WTC11 (cell line): Measurements from ENCODE around the gene MIER2. TPM values are rescaled to one million over a fixed set of nuclear protein-coding genes. Genes with fewer than 3 reads are reported as not detected.

ENCODE experiments used
- ATAC-seq: fragments of 200-7000 bp; cut with Tn5 transposase; 2 replicates; pipeline ENCODE4 v1.10.0; 2021; ENCODE audit warnings: mild to moderate bottlenecking, moderate library complexity
- CTCF ChIA-PET: fragments of 300-600 bp; sonication (Branson Sonifier 250); formaldehyde crosslinking; loops from one replicate; lab custom pipeline; 2021; ENCODE audit warnings: antibody characterized with exemption; lab: Charles Lee
- POLR2A ChIA-PET: fragments of 350-600 bp; sonication (Branson Sonifier 250); formaldehyde crosslinking; loops from one replicate; lab custom pipeline; 2021; ENCODE audit warnings: antibody characterized with exemption; lab: Charles Lee
- DNase-seq: peaks from one replicate; pipeline ENCODE4 v3.0.0; 2021; ENCODE audit warnings: low spot score
- H3K27ac Mint-ChIP-seq: 2 replicates; pipeline ENCODE4 v1.8.0; 2021; ENCODE audit warnings: mixed read lengths
- H3K27me3 Mint-ChIP-seq: 2 replicates; pipeline ENCODE4 v1.8.0; 2021; ENCODE audit warnings: low read depth, mild to moderate bottlenecking, moderate library complexity, mixed read lengths
- H3K36me3 Mint-ChIP-seq: 2 replicates; pipeline ENCODE4 v1.8.0; 2021; ENCODE audit warnings: mixed read lengths
- H3K4me1 Mint-ChIP-seq: 2 replicates; pipeline ENCODE4 v1.8.0; 2022; ENCODE audit warnings: mixed read lengths
- H3K4me3 Mint-ChIP-seq: 2 replicates; pipeline ENCODE4 v1.8.0; 2021; ENCODE audit warnings: mild to moderate bottlenecking, moderate library complexity, mixed read lengths
- H3K9me3 Mint-ChIP-seq: 2 replicates; pipeline ENCODE4 v1.8.0; 2021; ENCODE audit warnings: mixed read lengths
- ELF4 ChIP-seq: sonication (generic); formaldehyde crosslinking; IDR thresholded peaks from 2 replicates; pipeline ENCODE4 v1.8.1; 2022; ENCODE audit warnings: low read depth, mild to moderate bottlenecking, moderate library complexity, missing genetic modification reagents
- ESRRA ChIP-seq: sonication (generic); formaldehyde crosslinking; IDR thresholded peaks from 2 replicates; pipeline ENCODE4 v1.8.1; 2022; ENCODE audit warnings: mild to moderate bottlenecking, missing genetic modification reagents, borderline replicate concordance
- FOXP4 ChIP-seq: sonication (generic); formaldehyde crosslinking; IDR thresholded peaks from 2 replicates; pipeline ENCODE4 v1.8.0; 2022; ENCODE audit warnings: mild to moderate bottlenecking, missing genetic modification reagents
- GABPB1 ChIP-seq: sonication (generic); formaldehyde crosslinking; IDR thresholded peaks from 2 replicates; pipeline ENCODE4 v1.8.1; 2023; ENCODE audit warnings: mild to moderate bottlenecking, missing genetic modification reagents
- GRHL2 ChIP-seq: fragments of 250-450 bp; sonication (Bioruptor Pico); IDR thresholded peaks from 2 replicates; pipeline ENCODE4 v1.8.0; 2022; ENCODE audit warnings: mild to moderate bottlenecking, moderate library complexity; ENCODE audit not compliant: insufficient replicate concordance, severe bottlenecking
- JUN ChIP-seq: sonication (generic); formaldehyde crosslinking; IDR thresholded peaks from 2 replicates; pipeline ENCODE4 v1.8.0; 2023; ENCODE audit warnings: mild to moderate bottlenecking, missing genetic modification reagents
- MXD4 ChIP-seq: fragments of 250-450 bp; sonication (Bioruptor Pico); IDR thresholded peaks from 2 replicates; pipeline ENCODE4 v1.8.0; 2021; ENCODE audit warnings: mild to moderate bottlenecking, moderate library complexity, borderline replicate concordance
- MYBL2 ChIP-seq: sonication (generic); formaldehyde crosslinking; IDR thresholded peaks from 2 replicates; pipeline ENCODE4 v1.8.1; 2023; ENCODE audit warnings: mild to moderate bottlenecking, moderate library complexity, missing genetic modification reagents
- SMAD3 ChIP-seq: sonication (generic); formaldehyde crosslinking; IDR thresholded peaks from 2 replicates; pipeline ENCODE4 v1.8.0; 2022; ENCODE audit warnings: missing genetic modification reagents, mild to moderate bottlenecking, borderline replicate concordance
- SMAD4 ChIP-seq: sonication (generic); formaldehyde crosslinking; IDR thresholded peaks from 2 replicates; pipeline ENCODE4 v1.8.0; 2022; ENCODE audit warnings: mild to moderate bottlenecking, missing genetic modification reagents
- SP1 ChIP-seq: sonication (generic); formaldehyde crosslinking; conservative IDR thresholded peaks from 2 replicates; pipeline ENCODE4 v1.8.1; 2022; ENCODE audit warnings: missing genetic modification reagents
- STAT6 ChIP-seq: sonication (generic); formaldehyde crosslinking; conservative IDR thresholded peaks from 2 replicates; pipeline ENCODE4 v1.8.1; 2023; ENCODE audit warnings: mild to moderate bottlenecking, low read depth, missing genetic modification reagents, moderate library complexity
- TEAD1 ChIP-seq: sonication (generic); formaldehyde crosslinking; IDR thresholded peaks from 2 replicates; pipeline ENCODE4 v1.8.0; 2022; ENCODE audit warnings: mild to moderate bottlenecking, missing genetic modification reagents
- ZNF423 ChIP-seq: fragments of 250-450 bp; sonication (Bioruptor Pico); IDR thresholded peaks from 2 replicates; pipeline ENCODE4 v2.1.2; 2022; ENCODE audit warnings: mild to moderate bottlenecking, moderate library complexity
- total RNA-seq: library from RNA; stranded (reverse); gene quantifications from 3 replicates; pipeline ENCODE4 v1.2.3, GENCODE V29; 2021
- TF ChIP-seq, protein P1 (sequence below): sonication (generic); formaldehyde crosslinking; IDR thresholded peaks from 2 replicates; pipeline ENCODE4 v1.8.1; 2022; ENCODE audit warnings: mild to moderate bottlenecking, missing genetic modification reagents, moderate library complexity, borderline replicate concordance
- TF ChIP-seq, protein P2 (sequence below): sonication (generic); formaldehyde crosslinking; IDR thresholded peaks from 2 replicates; pipeline ENCODE4 v1.8.0; 2022; ENCODE audit warnings: mild to moderate bottlenecking, missing genetic modification reagents
- TF ChIP-seq, protein P3 (sequence below): sonication (generic); formaldehyde crosslinking; IDR thresholded peaks from 2 replicates; pipeline ENCODE4 v1.8.0; 2023; ENCODE audit warnings: missing genetic modification reagents

The MIER2 gene
- total RNA-seq, 1 experiment from 2014 or later, result 56.3 TPM

DNA sequence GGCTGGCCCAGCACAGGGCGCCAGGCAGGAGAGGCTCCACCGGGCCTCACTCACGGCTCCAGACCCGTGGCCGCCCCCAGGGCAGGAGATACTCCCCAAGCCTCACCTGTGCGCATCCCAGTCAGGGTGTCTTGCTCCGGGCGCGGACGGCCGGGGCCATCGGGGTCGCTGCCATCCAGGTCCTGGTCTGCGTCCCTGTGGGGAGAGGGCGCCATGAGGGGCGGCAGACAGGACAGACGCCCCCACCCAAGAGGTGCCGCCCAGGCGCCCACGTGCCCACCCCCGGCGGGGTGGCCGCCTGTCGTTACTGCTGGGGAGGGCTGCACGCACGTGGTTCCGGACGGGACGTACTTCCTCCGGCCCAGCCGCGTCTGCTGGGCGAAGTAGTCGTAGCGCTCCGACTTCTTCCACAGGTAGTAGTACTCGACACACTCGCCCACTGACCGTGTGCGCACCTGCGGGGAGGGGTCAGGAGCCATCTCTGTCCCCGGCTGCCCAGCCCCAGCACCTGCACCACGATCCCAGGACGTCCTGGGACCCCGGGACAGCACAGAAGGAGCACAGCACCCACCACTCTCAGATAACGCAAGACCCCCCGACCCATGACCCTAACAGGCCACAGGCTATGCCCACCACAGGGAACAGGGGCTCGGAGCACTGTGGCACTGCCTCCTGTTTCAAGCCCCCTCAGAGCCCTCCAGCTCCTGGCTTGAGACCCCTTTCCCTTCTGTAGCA is 36.0 kb downstream of the MIER2 start:
- POLR2A ChIA-PET, result no interaction called here
- H3K36me3 Mint-ChIP-seq, result peaks cover 29% of the 10 kb centered on the region

DNA sequence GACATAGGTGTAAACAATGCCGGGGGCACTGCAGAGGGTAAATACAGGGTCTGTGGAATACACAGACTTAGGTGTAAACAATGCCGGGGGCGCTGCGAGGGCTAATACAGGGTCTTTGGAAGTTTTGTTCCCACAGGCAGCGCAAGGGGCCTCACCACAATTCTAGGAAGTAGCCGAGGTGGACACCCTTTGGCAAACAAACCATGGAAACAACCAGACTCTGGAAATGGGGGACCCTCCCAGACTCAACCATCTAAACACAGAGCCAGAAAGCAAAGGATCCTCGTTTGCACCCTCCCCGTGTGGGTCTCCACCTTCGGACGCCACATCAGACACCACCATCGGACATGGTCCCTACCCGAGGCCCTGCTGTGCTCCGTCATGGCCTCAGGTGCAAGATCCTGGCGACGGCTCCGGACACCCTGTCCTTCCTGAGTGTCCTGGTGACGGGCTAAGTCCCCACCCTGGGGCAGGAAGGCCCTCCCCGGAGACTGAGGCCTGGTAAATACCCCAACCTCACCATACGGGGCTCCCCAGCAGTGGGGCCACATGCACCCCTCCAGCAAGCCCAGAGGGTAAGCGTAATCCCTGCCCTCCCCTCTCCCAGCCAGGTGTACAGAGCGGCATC is 36.7 kb downstream of the MIER2 start:
- POLR2A ChIA-PET, result no interaction called here
- Mint-ChIP-seq H3K9me3 (no peaks in the 10 kb centered on the region), H3K36me3 (peaks cover 26% of the 10 kb centered on the region), H3K27me3 (no peaks in the 10 kb centered on the region), H3K27ac (no peak overlapping the region), H3K4me3 (no peak overlapping the region), H3K4me1 (no peaks in the 10 kb centered on the region)
- TF ChIP-seq STAT6 (CRISPR knock-in tag), result no peak
- no peak for TF ChIP-seq SMAD3 (CRISPR knock-in tag)
- TF ChIP-seq TEAD1 (CRISPR knock-in tag), result no peak
- no peak for TF ChIP-seq FOXP4 (CRISPR knock-in tag)
- TF ChIP-seq, protein P1, sequence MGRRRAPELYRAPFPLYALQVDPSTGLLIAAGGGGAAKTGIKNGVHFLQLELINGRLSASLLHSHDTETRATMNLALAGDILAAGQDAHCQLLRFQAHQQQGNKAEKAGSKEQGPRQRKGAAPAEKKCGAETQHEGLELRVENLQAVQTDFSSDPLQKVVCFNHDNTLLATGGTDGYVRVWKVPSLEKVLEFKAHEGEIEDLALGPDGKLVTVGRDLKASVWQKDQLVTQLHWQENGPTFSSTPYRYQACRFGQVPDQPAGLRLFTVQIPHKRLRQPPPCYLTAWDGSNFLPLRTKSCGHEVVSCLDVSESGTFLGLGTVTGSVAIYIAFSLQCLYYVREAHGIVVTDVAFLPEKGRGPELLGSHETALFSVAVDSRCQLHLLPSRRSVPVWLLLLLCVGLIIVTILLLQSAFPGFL, result no peak
- TF ChIP-seq SMAD4 (CRISPR knock-in tag), result no peak
- TF ChIP-seq ELF4 (CRISPR knock-in tag), result no peak
- TF ChIP-seq GRHL2, result no peak
- no peak for TF ChIP-seq ZNF423 (CRISPR knock-in tag)
- CTCF ChIA-PET, result no interaction called here
- DNase-seq (no peak), ATAC-seq (no peak)

More for the DNA sequence above, 36.0 kb downstream of the MIER2 start:
- Mint-ChIP-seq H3K9me3 (no peaks in the 10 kb centered on the region), H3K27me3 (no peaks in the 10 kb centered on the region), H3K4me3 (no peak overlapping the region), H3K4me1 (no peaks in the 10 kb centered on the region), H3K27ac (0 out of 2 replicates have a peak overlapping the region, but pooled peaks have one; percentile 23)
- TF ChIP-seq GRHL2 (no peak), GABPB1 (CRISPR knock-in tag) (no peak), ESRRA (CRISPR knock-in tag) (no peak), SP1 (CRISPR knock-in tag) (no peak), MXD4 (CRISPR knock-in tag) (no peak), JUN (CRISPR knock-in tag) (no peak), MYBL2 (CRISPR knock-in tag) (no peak), SMAD3 (CRISPR knock-in tag) (no peak), ZNF423 (CRISPR knock-in tag) (no peak)
- TF ChIP-seq, protein P2, sequence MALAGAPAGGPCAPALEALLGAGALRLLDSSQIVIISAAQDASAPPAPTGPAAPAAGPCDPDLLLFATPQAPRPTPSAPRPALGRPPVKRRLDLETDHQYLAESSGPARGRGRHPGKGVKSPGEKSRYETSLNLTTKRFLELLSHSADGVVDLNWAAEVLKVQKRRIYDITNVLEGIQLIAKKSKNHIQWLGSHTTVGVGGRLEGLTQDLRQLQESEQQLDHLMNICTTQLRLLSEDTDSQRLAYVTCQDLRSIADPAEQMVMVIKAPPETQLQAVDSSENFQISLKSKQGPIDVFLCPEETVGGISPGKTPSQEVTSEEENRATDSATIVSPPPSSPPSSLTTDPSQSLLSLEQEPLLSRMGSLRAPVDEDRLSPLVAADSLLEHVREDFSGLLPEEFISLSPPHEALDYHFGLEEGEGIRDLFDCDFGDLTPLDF, result no peak
- TF ChIP-seq, protein P3, sequence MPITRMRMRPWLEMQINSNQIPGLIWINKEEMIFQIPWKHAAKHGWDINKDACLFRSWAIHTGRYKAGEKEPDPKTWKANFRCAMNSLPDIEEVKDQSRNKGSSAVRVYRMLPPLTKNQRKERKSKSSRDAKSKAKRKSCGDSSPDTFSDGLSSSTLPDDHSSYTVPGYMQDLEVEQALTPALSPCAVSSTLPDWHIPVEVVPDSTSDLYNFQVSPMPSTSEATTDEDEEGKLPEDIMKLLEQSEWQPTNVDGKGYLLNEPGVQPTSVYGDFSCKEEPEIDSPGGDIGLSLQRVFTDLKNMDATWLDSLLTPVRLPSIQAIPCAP (CRISPR knock-in tag), result no peak
- no peak for DNase-seq
- no peak for ATAC-seq
- CTCF ChIA-PET, result no interaction called here
